GM18951 (cell line): ENCODE results near the gene AGBL1.

Experiments used
- POLR2A ChIP-seq: IDR thresholded peaks from 4 replicates; pipeline ENCODE4 v1.6.1; 2011; ENCODE audit warnings: mild to moderate bottlenecking; ENCODE audit not compliant: insufficient read length, insufficient read depth; ENCODE audit errors: extremely low read depth
- in situ Hi-C: fragments of 300-500 bp; cut with MboI; formaldehyde crosslinking; loops from one replicate; pipeline ENCODE4 v1.12.0; 2022; ENCODE audit warnings: low sequenced_read_pairs, mixed read lengths, inconsistent platforms; ENCODE audit not compliant: unreplicated experiment

Gene AGBL1

DNA sequence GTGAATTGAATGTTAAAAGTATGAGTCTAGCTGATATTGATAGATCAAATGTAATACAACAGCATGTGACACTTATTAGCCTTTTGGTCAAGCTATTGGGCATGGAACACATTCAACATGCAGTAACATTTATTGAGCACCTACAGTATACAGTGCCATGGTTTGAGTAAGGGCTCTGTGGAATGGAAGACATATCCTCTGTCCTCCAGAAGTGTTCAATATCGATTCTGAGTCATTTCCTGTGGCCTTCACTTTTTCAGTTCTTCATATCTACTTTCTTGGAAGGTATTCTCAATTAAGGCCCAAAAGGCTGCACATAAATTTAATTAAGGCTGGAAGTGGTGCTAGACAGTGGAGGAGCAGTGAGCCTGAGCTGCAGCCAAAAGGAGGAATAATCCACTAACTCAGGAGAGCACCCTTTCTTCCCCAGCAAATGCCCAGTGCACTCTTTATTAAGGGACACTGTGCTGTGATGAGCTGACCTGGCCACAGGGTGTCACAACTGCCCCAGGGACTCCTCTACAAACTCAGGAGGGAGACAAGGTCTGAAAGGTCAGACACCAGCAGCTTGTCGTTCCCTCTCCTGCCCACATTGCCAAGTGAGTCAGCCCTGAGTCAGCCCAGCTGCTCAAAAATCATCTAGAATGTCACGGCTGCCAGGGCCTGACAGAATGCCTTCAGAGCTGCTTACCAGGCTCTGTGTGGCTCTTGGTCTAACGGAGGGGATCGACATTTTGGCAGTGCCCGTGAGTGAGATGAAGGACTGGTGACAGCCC lies 544.8 kb downstream of the AGBL1 start:
- in situ Hi-C loops, result no loop called here
- TF ChIP-seq POLR2A, result no peak

DNA sequence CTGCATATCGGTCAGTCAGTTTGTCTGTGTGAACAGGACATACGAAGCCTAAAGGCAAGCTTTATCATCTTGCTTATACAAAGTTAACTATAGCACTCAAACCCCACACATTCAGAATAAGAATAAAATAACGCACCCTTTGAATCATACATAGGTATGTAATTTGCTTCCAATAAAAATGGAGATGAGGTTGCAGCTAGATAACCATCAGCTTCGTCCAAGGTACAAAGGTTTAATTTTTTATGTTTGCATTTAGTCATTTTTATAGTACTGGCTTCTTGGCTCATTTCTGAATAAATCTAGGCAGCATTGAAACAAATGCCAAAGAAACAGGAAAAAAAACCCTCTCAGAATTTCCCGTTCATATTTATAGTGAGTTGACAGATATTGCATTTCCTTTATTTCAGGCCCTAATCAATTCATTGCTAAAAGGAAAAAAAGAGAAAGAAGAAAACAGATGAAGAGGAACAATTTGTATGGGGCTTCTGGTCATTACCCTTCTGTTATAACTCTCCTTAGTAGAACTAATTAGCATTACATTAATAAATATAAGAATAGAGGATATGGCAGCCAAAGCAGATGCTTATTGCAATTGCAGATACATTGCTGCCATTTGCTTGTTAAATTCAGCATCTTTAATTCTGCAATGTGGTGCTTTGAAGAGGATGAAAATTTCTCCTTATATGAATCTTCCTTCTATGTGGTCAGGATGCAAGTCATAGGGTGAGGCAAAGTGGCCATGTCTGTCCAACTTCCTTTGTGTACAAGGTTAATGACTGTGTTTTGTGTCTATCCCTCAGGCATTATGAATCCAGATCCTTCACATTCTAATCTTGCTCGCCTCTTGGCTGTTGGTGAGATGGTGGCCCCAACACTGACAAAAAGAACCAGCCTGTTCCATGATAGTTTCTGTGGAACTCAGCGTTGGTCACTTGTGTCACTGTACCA lies 550.0 kb downstream of the AGBL1 start:
- in situ Hi-C loops, result no loop called here

DNA sequence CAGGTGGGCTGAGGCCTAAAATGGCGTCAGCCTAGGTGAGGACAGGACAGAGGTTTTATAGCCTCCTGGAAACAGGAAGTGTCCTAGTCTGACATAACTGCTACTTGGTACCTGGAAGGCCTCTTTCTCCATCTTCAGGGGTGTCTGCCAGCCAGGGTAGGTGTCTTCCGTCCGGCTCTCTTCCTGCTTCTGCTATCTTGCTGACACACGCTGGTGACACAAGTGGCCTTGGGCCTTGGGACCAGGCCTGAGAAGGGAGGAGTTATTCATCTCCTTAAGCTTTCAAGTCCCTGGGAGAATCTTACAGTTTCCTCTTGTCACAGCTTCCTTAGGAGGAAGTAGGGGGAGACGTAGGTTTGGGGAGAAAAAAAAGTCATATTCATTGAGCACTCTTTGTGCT lies 551.3 kb downstream of the AGBL1 start:
- in situ Hi-C loops, result no loop called here
- no peak for TF ChIP-seq POLR2A

More for the DNA sequence above, 550.0 kb downstream of the AGBL1 start:
- TF ChIP-seq POLR2A, result no peak

DNA sequence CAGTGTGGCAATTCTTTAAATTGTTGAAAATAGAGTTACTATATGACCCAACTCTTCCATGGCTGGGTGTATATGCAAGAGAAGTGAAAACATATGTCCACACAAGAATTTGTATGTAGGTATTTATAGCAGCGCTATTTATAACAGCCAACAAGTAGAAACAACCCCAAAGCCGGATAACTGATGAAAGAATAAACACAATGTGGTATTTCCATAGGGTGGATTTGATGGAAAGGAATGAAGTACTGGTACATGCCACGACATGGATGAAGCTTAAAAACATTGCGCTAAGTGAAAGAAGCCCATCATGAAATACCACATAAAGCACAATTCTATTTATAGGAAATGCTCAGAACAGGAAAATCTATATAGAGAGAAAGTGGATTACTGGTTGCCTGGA lies 554.5 kb downstream of the AGBL1 start:
- in situ Hi-C loops, result no loop called here
- TF ChIP-seq POLR2A, result no peak

DNA sequence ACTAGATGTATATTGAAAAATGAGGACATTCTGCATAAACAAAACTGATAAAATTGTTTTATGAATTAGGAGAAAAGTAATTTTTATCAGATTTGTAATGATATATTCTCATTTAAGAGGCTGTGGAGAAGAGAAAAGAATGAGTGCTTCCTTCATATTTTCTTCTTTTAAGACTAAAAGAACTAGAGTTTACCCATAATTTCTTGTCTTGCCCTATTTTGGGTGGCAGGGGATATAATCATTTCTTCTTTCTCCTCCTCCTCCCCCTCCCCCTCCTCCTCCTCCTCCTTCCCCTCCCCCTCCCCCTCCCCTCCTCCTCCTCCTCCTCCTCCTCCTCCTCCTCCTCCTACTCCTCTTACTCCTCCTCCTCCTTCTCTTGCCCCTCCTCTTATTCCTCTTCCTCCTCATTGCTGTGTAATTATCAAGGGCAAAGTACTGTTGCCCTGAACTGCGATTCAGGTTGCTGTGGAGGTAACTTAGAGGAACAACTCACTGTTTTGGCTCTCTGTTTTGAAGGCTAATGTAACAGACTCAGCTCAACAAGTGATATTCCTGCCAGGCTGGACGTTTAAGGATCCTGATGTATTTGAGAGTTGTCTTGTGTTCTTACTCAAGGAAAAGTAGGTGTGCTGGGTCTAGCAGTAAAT lies 555.4 kb downstream of the AGBL1 start:
- TF ChIP-seq POLR2A, result no peak
- in situ Hi-C loops, result no loop called here

DNA sequence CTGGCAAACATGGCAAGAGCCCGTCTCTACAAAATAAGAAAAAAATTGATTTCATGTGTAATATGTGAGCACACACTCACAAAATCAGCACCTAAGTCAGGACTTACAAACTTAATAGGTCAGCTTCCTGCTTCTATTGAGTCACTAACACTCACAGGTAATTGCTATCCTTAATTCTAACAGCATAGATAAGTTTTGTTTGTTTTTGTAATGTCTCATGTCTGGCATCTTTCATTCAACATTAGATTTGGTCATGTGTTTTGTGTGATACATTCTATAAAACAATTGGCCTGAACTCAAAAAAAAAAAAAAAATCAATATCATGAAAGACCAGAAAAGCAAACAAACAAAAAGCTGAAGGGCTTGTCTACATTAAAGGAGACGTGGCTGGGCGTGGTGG lies 564.7 kb downstream of the AGBL1 start:
- in situ Hi-C loops, result no loop called here
- TF ChIP-seq POLR2A, result no peak

DNA sequence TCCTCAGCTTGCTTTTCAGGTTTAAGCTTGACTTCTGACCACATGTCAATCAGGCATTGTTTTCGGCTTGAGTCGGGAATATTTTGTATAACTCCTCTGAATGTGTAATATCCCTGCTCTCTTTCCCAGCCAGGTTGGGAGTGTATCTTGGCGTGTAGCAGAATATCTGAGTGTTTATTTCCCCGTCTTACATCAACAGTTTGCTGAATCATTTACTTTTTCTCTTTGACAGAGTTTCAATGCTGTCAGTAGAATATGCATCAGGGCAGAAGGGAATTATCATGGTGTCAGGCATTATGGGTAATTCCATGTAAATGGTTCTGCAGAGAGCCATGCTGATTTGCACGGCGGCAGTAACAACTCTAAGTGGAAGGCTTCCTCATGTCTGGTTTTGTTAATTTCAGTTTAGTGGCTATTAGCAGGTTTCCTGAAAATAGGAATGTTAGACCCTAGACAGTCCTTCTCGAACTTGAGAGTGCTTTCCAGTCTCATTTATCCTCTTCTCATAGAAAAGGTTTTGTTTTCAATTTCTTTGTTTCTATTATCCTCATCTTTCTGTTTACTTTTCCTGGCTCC lies 566.3 kb downstream of the AGBL1 start:
- no peak for TF ChIP-seq POLR2A
- in situ Hi-C loops, result no loop called here

DNA sequence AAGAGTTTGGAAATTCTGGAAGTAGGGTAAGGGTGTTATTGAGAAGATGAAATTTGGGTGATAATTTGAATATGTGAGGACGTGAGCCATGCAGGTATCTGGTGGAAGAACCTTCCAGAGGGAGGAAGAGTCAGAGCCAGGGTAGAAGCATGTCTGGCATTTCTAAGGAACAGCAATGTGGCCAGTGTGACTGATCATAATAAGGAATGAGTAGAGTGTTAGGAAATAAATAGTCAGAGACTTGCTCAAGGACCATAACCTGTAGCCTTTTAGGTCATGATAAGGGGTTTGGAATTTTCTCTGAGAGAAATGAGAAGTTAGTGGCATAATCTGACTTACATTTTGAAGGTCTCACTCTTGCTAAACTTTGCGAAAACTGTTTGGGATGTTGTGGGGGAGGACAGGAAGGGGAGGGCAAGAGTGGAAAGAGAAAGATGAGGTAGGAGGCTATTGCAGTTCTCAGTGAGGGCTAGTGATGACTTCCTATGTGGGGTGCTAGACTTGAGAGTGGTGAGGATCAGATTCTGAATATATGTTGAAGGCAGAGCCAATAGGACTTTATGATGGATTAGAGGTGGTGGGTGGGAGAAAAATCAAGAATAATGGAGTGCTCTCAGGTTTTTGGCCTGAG lies 568.3 kb downstream of the AGBL1 start:
- in situ Hi-C loops, result no loop called here
- no peak for TF ChIP-seq POLR2A

DNA sequence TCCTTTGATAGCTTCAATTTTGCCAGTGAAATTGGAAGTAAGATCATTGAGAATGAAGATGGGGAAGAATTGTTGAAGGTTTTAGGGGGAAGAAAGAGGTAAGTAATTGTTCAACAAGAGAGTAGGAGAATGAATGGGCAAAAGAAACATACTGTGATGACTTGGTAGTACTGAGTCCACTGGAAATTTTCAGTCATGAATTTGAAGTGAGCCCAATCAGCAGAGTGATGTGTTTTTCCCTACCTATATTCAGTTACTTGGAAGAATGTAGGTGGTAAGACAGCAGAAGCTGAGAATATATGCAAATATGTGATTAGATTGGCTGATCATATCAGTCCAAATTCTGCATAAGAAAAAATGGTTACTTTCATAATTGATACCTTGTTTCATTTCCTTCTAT lies 569.6 kb downstream of the AGBL1 start:
- TF ChIP-seq POLR2A, result no peak
- in situ Hi-C loops, result no loop called here

DNA sequence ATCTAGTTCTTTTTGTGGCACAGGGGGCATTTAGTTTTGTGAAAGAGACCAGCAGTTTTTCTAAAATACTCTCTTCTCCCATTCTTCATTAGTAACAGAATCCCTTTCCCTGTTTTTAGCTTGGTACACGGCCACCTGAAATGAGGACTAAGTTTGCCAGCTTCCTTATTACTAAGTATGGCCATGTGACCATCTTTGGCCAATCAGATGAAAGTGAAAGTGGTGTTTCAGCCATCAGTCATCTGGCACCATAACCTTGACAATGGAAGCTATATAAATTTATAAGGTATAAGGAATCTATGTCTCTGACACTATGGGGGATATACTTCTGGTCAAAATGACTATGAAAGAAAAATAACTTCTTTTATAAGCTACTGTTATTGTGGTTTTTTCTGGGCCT lies 570.4 kb downstream of the AGBL1 start:
- TF ChIP-seq POLR2A, result no peak
- in situ Hi-C loops, result no loop called here

DNA sequence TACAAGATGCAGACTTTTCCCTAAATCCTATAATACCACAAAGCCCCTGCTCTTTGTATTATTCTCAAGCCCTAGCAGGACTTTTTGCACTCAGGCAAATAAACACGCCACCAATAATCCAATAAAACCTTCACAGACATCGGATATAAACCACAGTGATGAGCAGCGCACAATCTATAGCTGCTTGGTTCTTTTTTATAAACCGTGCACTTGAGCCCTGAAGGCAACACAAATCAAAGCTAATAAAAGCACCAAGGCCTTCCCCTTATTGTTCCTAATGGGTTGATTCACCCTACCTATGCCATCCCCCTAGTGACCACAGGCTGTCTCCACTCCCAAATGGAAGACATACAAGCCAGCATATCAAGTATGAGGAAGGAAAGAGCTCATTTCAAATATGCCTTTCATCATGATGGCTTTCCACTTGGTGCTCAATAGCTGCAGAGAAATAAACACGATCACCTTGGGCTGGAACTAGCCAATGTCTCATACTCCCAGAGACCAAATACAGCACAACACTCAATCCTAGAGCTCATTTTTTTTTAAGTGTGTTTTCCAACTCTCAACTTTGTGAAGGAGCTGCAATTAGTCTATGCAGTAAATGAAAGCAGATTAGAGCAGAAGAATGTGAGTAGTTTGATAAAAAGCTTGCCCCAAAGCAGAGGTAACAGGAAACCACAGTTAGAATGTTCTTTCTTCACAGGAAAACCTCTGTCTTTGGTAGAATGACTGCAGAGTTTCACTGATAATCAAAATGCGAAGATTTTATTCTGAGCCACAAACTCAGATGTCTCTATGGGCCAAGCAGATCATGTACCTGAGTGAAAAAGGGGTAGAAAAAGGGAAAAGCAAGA lies 573.9 kb downstream of the AGBL1 start:
- in situ Hi-C loops, result no loop called here
- TF ChIP-seq POLR2A, result no peak

DNA sequence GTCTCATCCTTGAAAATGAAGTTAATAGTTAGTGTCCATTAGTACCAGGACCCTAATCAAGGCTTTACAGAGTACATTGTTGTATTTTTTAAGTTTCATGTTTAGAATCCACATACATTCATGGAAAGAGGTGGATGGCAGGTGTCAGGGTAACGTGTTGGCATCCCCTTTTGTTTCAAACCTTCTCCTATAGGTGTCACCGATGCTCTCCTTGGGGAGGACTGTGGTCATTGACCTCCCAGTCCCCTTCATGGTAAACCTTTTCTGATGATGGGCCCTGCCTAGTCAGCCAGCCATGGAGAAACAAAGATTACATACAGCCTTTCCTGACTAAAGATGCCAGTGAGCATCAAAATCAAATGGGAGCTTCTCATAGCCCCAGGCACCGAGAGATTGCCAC lies 574.8 kb downstream of the AGBL1 start:
- in situ Hi-C loops, result no loop called here
- no peak for TF ChIP-seq POLR2A
